Motor neuron (in vitro differentiated cells): ENCODE results near the gene LRCH3. TPM values are rescaled to one million over a fixed set of nuclear protein-coding genes. Genes with fewer than 3 reads are reported as not detected.
"Not testable (repeated sequence)": the region's sequence is repeated elsewhere in the genome, so short reads cannot be mapped to it uniquely, and the experiment has no call there.

Experiments used
- ATAC-seq, 8 experiments: fragments of 200-7000 bp; cut with Tn5 transposase; replicated peaks in 6 of 8; 2 replicates each; pipeline ENCODE4 v1.8.0; 2021; ENCODE audit warnings: mild to moderate bottlenecking in 8 of 8, moderate library complexity in 8 of 8
- H3K27ac ChIP-seq, 2 donors: fragments of 250-450 bp; sonication (Bioruptor Pico); 2 replicates each; pipeline ENCODE4 v1.9.0; 2021; ENCODE audit warnings: antibody characterized with exemption in 2 of 2, mild to moderate bottlenecking in 2 of 2, moderate library complexity in 1 of 2
- H3K4me1 ChIP-seq, 2 donors: fragments of 250-450 bp; sonication (Bioruptor Pico); replicated peaks in 1 of 2; 2 replicates each; pipeline ENCODE4 v1.6.1; 2021; ENCODE audit warnings: antibody characterized with exemption in 2 of 2, mild to moderate bottlenecking in 2 of 2, moderate library complexity in 1 of 2
- H3K4me3 ChIP-seq, 5 donors: fragments of 250-450 bp; sonication (Bioruptor Pico); 2 replicates each; pipeline ENCODE4 v1.9.0; 2021; ENCODE audit warnings: antibody characterized with exemption in 5 of 5, mild to moderate bottlenecking in 5 of 5, moderate library complexity in 4 of 5
- WGBS, 10 experiments: fragments of 450-650 bp; shearing (Covaris generic); methylation state at CpG; one replicate each; pipeline ENCODE4 v1.0.0; 2022; 5-methylcytosine and 5-hydroxymethylcytosine counted together
- in situ Hi-C, 9 experiments: fragments of 400-800 bp; cut with MboI; loops; one replicate each; pipeline ENCODE4 v1.15.0; 2021; ENCODE audit warnings: low sequenced_read_pairs in 9 of 9, low pct_unique_long_range_greater_than_20kb in 2 of 9; ENCODE audit not compliant: unreplicated experiment in 9 of 9
- total RNA-seq, 8 experiments: library from RNA; unstranded; fragments of 300-600 nt; gene quantifications; 2 replicates each; pipeline versions ENCODE4 v1.2.3 to v1.2.4, GENCODE V29; 2022

The LRCH3 gene
- total RNA-seq, 8 experiments from 2014 or later, result 21.8 to 89.4 (median 38.4) TPM

DNA sequence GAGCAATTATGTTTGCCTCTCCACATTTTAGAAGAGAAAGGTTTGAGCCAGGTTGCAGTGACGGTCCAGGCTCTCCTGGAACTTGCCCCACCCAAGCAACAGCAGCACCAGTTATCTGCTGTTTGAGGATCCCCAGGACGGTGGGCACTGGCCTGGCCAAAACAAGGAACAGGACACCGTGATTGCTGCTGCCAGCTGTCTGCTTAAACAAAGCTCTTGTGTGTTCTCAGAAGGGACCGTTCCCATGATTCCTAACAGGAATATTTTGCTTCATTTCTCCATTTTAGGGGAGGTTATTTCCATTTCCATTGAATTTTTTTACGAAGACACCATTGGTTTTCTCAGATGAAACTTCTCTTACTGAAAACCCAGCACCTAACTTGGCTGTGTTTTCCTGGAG is 92.5 kb downstream of the LRCH3 start:
- no peak overlapping the region for H3K4me3 ChIP-seq
- in situ Hi-C loops, result no loop called here
- H3K27ac ChIP-seq, result no peak overlapping the region
- H3K4me1 ChIP-seq, result peaks cover 17 to 34% of the 10 kb centered on the region in 2 donors
- ATAC-seq, result no peak
- WGBS, 10 experiments, result 49 to 100% (median 92%) methylated on average over 1 to 5 of the region's 5 CpGs; no CpG with 5 or more reads in 1 of the 10 experiments

DNA sequence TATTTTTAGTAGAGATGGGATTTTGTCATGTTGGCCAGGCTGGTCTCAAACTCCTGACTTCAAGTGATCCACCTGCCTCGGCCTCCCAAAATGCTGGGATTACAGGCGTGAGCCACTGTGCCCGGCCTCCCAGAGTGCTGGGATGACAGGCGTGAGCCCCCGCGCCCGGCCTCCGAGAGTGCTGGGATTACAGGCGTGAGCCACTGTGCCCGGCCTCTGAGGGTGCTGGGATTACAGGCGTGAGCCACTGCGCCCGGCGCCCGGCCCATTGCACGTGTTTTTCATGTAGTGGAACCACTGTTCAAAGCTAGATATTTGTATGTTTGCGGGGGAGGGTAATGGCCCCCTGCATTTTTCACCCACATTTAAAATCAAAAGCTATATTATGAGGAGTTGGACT is 93.3 kb downstream of the LRCH3 start:
- H3K4me3 ChIP-seq, ATAC-seq, H3K27ac ChIP-seq, in situ Hi-C loops: not testable (repeated sequence)
- peaks cover 19 to 37% of the 10 kb centered on the region in 2 donors for H3K4me1 ChIP-seq
- 93 to 100% methylated on average over 3 of the region's 17 CpGs; no CpG with 5 or more reads in 8 of the 10 experiments for WGBS, 10 experiments

DNA sequence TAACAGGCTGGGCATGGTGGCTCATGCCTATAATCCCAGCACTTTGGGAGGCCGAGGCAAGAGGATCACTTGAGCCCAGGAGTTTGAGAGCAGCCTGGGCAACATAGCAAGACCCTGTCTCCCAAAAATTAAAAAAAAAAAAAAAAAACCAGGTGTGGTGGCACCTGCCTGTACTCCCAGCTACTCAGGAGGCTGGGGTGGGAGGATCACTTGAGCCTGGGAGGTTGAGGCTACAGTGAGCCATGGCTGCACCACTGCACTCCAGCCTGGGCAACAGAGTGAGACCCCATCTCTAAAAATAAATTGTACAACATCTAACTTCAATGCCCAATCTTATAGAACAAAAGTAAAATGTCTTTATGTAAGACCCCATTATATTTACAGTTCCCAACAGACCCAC is 95.0 kb downstream of the LRCH3 start:
- H3K27ac ChIP-seq, in situ Hi-C loops, ATAC-seq, H3K4me3 ChIP-seq: not testable (repeated sequence)
- WGBS, 10 experiments, result 89 to 100% (median 100%) methylated on average over 1 of the region's 1 CpG; no CpG with 5 or more reads in 5 of the 10 experiments
- peaks cover 13 to 29% of the 10 kb centered on the region in 2 donors for H3K4me1 ChIP-seq

DNA sequence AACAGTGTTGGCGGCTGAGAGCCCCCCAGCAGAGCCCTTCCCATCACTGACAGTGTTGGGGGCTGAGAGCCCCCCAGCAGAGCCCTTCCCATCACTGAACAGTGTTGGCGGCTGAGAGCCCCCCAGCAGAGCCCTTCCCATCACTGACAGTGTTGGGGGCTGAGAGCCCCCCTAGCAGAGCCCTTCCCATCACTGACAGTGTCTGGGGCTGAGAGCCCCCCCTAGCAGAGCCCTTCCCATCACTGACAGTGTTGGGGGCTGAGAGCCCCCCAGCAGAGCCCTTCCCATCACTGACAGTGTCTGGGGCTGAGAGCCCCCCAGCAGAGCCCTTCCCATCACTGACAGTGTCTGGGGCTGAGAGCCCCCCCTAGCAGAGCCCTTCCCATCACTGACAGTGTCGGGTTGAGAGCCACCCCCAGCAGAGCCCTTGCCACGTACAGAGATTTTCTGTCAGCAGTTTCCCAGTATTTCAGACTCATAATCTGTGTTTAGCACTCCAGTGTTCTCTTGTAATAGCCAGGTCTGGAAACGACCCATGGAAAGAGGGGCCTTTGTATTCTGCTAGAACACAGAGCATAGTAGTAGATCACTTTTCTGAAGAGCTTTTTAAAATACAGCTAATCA is 96.5 kb downstream of the LRCH3 start:
- 10 to 63% (median 43%) methylated on average over 1 to 3 of the region's 5 CpGs; no CpG with 5 or more reads in 5 of the 10 experiments for WGBS, 10 experiments
- H3K27ac ChIP-seq, in situ Hi-C loops, H3K4me3 ChIP-seq: not testable (repeated sequence)
- peak in 2 of 8 experiments; percentile 73 for ATAC-seq
- peaks cover 5 to 14% of the 10 kb centered on the region in 2 donors for H3K4me1 ChIP-seq

DNA sequence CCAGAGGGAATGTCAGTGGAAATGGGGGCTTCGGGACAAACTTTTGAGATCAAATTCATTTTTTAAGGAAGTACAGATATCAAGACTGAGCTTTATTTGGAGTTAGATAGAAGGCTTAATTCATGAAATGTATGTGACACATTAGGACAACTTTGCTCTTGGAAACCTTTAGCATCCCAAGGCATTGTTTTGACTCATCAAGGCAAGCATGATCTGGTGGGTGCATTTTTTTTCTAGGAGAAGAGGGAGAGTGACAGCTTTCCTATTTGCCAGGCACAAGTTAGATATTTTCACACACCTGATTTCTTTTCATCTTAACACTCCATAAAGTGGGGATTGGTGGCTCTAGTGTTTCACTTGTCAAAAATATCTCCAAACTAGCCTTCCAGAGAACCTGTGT is 97.5 kb downstream of the LRCH3 start:
- Histone ChIP-seq H3K4me1 (peaks cover 5 to 9% of the 10 kb centered on the region in 2 donors), H3K27ac (no peak overlapping the region), H3K4me3 (no peak overlapping the region)
- no peak for ATAC-seq
- in situ Hi-C loops, result no loop called here
- WGBS, 10 experiments, result 80 to 100% (median 89%) methylated on average over 1 of the region's 1 CpG; no CpG with 5 or more reads in 4 of the 10 experiments

DNA sequence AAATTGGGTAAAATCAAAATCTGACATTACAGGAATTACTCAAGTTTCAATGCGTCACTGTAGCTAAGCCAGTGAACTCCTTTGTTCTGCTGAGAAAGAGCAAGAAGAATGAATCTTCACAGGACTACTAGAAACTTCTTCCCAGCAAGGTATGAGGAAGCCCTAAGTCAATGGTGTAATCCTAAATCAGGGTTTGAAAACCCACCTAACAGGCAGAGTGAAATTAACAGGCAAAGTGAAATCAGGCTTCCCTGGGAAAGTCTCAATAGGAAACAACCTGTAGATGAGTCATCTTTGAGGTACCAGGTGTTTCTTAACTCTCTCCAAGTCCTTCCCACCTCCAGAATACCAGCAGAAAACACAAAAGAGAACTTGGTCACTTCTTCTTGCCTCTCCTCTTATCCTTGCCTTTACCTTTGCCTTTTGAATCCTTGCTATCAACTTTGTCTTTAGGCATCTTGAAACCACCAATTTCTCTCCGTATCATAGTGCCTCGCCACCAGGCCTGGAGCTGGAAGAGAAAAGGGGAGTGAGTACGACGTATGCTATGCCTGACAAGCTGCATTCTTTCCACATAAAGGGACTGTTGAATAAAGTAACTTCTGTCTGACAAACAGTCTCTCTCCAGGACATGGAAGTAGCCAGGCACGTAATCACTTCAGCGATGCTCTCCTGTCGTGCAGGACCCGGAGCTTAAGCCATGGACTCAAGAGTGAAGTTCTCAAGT is 98.3 kb downstream of the LRCH3 start:
- in situ Hi-C loops, result no loop called here
- Histone ChIP-seq H3K27ac (no peak overlapping the region), H3K4me3 (no peak overlapping the region), H3K4me1 (peaks cover 5 to 9% of the 10 kb centered on the region in 2 donors)
- ATAC-seq, result peak in 4 of 8 experiments; percentile 44 to 64 (median 52)
- 29 to 100% (median 81%) methylated on average over 1 to 9 of the region's 9 CpGs for WGBS, 10 experiments

DNA sequence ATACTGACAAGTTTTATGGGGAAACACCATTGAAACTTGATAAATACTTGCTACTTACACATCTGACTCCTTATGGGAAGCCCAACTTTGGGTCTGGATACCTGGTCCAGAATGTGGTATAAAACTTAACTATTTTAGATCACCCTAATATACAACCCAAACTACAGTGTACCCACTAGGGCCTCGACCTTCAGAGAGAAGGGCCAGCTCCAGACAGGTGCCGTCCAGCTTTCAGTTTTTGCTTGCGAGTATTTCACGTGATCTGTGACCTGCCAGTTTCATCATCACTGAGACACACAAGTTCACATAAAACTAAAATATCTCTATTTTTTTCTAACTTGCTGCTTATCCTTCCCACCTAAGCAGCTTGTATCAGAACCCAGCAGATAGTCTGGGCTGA is 99.6 kb downstream of the LRCH3 start:
- in situ Hi-C loops, result no loop called here
- Histone ChIP-seq H3K4me3 (no peak overlapping the region), H3K4me1 (peaks cover 5 to 9% of the 10 kb centered on the region in 2 donors), H3K27ac (no peak overlapping the region)
- WGBS, 10 experiments, result 83 to 100% (median 90%) methylated on average over 1 to 4 of the region's 4 CpGs; no CpG with 5 or more reads in 5 of the 10 experiments
- no peak for ATAC-seq

DNA sequence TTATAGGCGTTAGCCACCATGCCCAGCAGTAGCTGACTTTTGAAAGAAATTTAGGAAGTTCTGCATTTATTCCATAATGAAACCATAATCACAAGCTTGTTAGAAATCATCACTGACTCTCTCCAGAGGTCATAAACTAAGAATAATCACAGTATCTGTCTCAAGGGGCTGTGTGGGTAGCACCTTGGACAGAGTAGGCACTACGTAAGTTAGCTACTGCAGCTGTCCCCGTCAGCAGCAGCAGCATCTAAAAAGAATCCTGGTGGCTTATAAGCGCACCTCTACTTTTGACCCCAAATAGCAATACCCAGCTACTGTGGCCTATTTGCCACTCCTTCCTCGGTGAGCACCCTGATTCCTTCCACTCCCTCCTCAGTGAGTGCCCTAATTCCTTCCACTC is 101.1 kb downstream of the LRCH3 start:
- in situ Hi-C loops, result no loop called here
- no peak for ATAC-seq
- no peak overlapping the region for H3K4me3 ChIP-seq
- 80 to 100% (median 94%) methylated on average over 1 to 4 of the region's 5 CpGs; no CpG with 5 or more reads in 3 of the 10 experiments for WGBS, 10 experiments
- peaks cover 5% of the 10 kb centered on the region in 2 donors for H3K4me1 ChIP-seq
- H3K27ac ChIP-seq, result no peak overlapping the region

DNA sequence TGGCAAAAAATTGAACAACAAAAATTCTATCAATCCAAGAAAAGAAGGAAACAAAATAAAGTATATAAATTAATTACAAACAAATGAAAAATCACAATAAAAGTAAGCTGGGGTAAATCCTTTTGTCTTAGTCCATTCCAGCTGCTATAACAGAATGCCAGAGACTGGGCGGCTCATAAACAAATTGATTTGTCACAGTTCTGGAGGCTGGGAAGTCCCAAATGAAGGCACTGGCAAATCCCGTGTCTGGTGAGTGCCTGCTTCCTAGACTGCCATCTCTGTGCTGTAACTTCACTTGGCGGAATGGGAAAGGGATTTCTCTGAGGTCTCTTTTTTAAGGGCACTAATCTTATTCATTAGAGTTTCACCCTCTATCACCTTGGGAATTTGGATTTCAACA is 105.4 kb downstream of the LRCH3 start:
- H3K4me1 ChIP-seq, result no peaks in the 10 kb centered on the region
- no peak overlapping the region for H3K27ac ChIP-seq
- H3K4me3 ChIP-seq, result no peak overlapping the region
- WGBS, 10 experiments, result 38 to 100% (median 90%) methylated on average over 1 to 3 of the region's 3 CpGs
- ATAC-seq, result no peak
- in situ Hi-C loops, result no loop called here

DNA sequence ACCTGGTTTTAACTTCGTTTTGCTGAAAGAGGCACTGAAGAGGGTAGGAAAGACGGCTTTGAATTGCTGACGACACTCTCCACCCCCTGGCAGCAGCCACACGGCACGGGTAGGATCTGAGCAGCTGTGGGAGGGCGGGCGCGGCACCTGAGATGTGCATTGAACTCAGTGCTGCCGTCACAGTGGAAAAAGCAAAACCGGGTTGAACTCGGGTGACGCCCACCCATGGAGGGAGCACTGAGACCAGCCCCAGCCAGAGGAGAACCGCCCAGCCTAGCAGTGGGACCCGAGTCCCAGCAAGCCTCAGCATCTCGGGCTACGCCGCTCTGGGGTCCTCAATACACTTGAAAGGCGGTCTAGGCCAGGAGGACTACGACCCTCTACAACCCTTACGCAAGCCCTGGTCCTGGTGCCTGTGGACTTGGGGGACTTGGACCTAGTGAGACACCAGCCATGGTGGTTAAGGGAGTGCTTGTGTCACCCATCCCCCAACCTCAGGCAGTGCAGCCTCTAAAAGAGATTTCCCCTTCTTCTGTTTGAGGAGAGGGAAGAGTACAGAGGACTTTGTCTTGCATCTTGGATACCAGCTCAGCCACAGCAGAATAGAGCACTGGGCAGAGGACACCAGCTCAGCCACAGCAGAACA is 108.9 kb downstream of the LRCH3 start:
- in situ Hi-C loops, result no loop called here

DNA sequence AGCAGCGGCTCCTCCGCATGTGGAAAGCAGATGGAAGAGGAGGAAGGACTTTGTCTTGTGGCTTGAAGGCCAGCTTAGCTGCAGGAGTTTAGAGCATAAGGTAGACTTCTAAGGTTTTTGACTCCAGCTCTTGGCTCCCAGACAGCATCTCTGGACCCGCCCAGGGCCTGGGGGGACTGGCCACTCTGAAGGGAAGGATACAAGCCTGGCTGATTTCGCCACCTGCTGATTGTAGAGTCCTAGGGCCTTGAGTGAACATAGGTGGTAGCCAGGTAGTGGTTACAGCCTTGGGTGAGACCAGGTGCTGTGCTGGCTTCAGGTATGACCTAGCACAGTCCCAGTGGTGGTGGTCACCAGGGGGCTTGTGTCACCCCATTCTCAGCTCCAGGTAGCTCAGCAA is 110.6 kb downstream of the LRCH3 start:
- H3K27ac ChIP-seq, result no peak overlapping the region
- in situ Hi-C loops, result no loop called here
- peak in 3 of 8 experiments; percentile 12 to 31 (median 14) for ATAC-seq
- H3K4me3 ChIP-seq, result no peak overlapping the region
- no peaks in the 10 kb centered on the region for H3K4me1 ChIP-seq
- 95 to 100% (median 100%) methylated on average over 1 to 3 of the region's 4 CpGs; no CpG with 5 or more reads in 4 of the 10 experiments for WGBS, 10 experiments

More for the DNA sequence above, 108.9 kb downstream of the LRCH3 start:
- ATAC-seq, result peak in 3 of 8 experiments; percentile 77 to 88 (median 86)
- Histone ChIP-seq H3K4me1 (no peaks in the 10 kb centered on the region), H3K27ac (no peak overlapping the region), H3K4me3 (no peak overlapping the region)
- WGBS, 10 experiments, result 33 to 100% (median 78%) methylated on average over 1 to 13 of the region's 20 CpGs; no CpG with 5 or more reads in 1 of the 10 experiments

DNA sequence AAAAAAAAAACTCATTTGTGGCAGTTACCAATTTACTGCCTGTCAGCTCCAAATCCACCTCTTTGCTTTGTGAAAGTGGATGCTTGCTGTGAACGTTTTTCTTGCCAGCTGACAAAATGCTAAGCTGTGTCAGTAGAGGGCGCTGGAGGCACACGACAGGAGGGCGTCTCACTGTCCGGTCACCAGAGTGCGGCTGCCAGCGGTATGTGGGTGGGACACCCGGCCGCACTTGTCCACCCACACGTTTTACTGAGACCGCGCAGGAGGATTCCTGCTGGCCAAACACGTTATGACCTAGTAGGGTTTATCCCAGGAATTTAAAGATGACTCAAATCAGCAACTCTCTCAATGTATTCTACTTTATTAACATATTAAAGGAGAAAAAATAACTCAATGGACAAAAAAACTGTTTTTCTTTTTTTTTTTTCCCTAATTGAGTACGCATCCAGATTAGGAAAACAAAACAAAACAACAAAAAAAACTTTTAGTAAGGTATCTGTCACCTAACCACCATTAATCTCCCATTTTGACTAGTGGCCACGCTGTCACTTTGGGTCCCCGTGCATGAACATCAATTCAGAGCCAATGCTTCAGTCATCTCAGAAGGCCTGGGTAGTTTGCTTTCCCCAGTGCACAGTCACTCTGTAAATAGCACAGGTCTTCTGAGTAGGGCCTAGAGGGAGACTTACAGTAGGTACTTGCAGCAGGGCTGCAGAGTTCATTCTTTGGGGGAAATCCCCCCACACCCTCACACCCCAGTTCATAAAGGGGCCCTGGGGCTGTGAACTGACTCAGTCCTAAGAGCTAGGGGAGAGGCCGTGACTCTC is 115.2 kb downstream of the LRCH3 start:
- H3K27ac ChIP-seq, result no peak overlapping the region
- peak; percentile 98 to 100 (median 99) for ATAC-seq
- no peak overlapping the region for H3K4me3 ChIP-seq
- WGBS, 10 experiments, result 0 to 70% (median 35%) methylated on average over 2 to 15 of the region's 17 CpGs
- in situ Hi-C loops, result no loop called here
- H3K4me1 ChIP-seq, result no peaks in the 10 kb centered on the region
